Lower lobe of right lung (tissue), 2 donors: ENCODE results near the gene SCO1. TPM values are rescaled to one million over a fixed set of nuclear protein-coding genes. Genes with fewer than 3 reads are reported as not detected.

Experiments
- ATAC-seq, 2 donors: fragments of 200-7000 bp; cut with Tn5 transposase; one replicate each; pipeline ENCODE4 v1.9.1; 2020 to 2022; ENCODE audit warnings: mild to moderate bottlenecking in 2 of 2, moderate library complexity in 2 of 2
- DNase-seq: peaks from one replicate; pipeline ENCODE4 v3.0.0-alpha.2; 2020
- H3K27ac ChIP-seq: fragments of 200-600 bp; one replicate; pipeline ENCODE4 v1.8.0; 2022
- H3K27me3 ChIP-seq: fragments of 200-600 bp; one replicate; pipeline ENCODE4 v1.8.0; 2022; ENCODE audit warnings: low read depth
- H3K36me3 ChIP-seq: fragments of 200-600 bp; one replicate; pipeline ENCODE4 v1.8.0; 2022; ENCODE audit warnings: mild to moderate bottlenecking
- H3K4me1 ChIP-seq: fragments of 200-600 bp; one replicate; pipeline ENCODE4 v1.8.0; 2022
- H3K4me3 ChIP-seq: fragments of 200-600 bp; one replicate; pipeline ENCODE4 v1.8.0; 2022; ENCODE audit warnings: mild to moderate bottlenecking
- H3K9me3 ChIP-seq: fragments of 200-600 bp; one replicate; pipeline ENCODE4 v1.8.0; 2022
- CTCF ChIP-seq: fragments of 200-600 bp; IDR thresholded peaks from one replicate; pipeline ENCODE4 v1.8.0; 2022; ENCODE audit warnings: antibody characterized with exemption, mild to moderate bottlenecking
- intact Hi-C: fragments of 100-400 bp; cut with DNase I; formaldehyde crosslinking; loops from one replicate; pipeline ENCODE4 v1.11.0; 2022
- long read RNA-seq: library from polyadenylated mRNA; unstranded; transcript quantifications from one replicate; pipeline ENCODE4 v2.0.0, GENCODE V29; 2021
- total RNA-seq: library from RNA; stranded (reverse); fragmentation: NEBNext Ultra II Directional; extraction: Animal tissue kit (Norgen Biotek cat#: 25700); gene quantifications from one replicate; pipeline ENCODE4 v1.2.1, GENCODE V29; 2021
- donor health status: DM: no; HTN: yes; CAD: no; lungs with severe emphysema.

SCO1 gene
- total RNA-seq = 23.9 TPM
- long read RNA-seq, full-length matches to known transcripts = 26 of 33 reads
- long read RNA-seq, partial matches to known transcripts = 1 of 33 reads
- long read RNA-seq, other reads (novel, unspliced or antisense) = 6 of 33 reads

GRCh38 chr17:10697092-10698081 is at the start of gene SCO1, which contains the start of gene ADPRM:
TSS of gene SCO1 (minus strand) at chr17:10697533. CDS start at chr17:10697507, 26 bp downstream.
TSS of gene ADPRM (plus strand) at chr17:10697594. CDS start at chr17:10704927, 7,333 bp downstream.
- TF ChIP-seq CTCF = peak; percentile 60
- intact Hi-C loops = no loop called here
- Histone ChIP-seq H3K27ac (peak within 1 kb of the TSS; percentile 96), H3K27me3 (no peaks in the 10 kb centered on the region), H3K4me3 (peak within 1 kb of the TSS; percentile 99), H3K36me3 (peaks cover 31% of the 10 kb centered on the region), H3K4me1 (peaks cover 34% of the 10 kb centered on the region), H3K9me3 (no peaks in the 10 kb centered on the region)
- DNase-seq (peak; percentile 97), ATAC-seq (peak; percentile 99)

GRCh38 chr17:10745231-10745630 is 47.9 kb upstream of the SCO1 start:
- ATAC-seq = no peak
- intact Hi-C loops = no loop called here
- Histone ChIP-seq H3K36me3 (no peaks in the 10 kb centered on the region), H3K27me3 (no peaks in the 10 kb centered on the region), H3K9me3 (no peaks in the 10 kb centered on the region), H3K4me1 (no peaks in the 10 kb centered on the region), H3K27ac (no peak overlapping the region), H3K4me3 (no peak overlapping the region)
- DNase-seq = no peak
- TF ChIP-seq CTCF = no peak

GRCh38 chr17:10744501-10745000 is 47.2 kb upstream of the SCO1 start:
- no peak overlapping the region for H3K4me3 ChIP-seq
- no peak overlapping the region for H3K27ac ChIP-seq
- H3K36me3 ChIP-seq = no peaks in the 10 kb centered on the region
- H3K27me3 ChIP-seq = no peaks in the 10 kb centered on the region
- DNase-seq (no peak), ATAC-seq (no peak)
- TF ChIP-seq CTCF = no peak
- H3K9me3 ChIP-seq = no peaks in the 10 kb centered on the region
- intact Hi-C loops = no loop called here
- H3K4me1 ChIP-seq = no peaks in the 10 kb centered on the region

- H3K4me1 ChIP-seq = peaks cover under 1% of the 10 kb centered on the region
- no peak for TF ChIP-seq CTCF
- H3K9me3 ChIP-seq = no peaks in the 10 kb centered on the region
- intact Hi-C loops = no loop called here
- ATAC-seq = no peak
- no peak overlapping the region for H3K4me3 ChIP-seq
- no peak overlapping the region for H3K27ac ChIP-seq
- no peaks in the 10 kb centered on the region for H3K27me3 ChIP-seq
- no peaks in the 10 kb centered on the region for H3K36me3 ChIP-seq
- no peak for DNase-seq
Measured at GRCh38 chr17:10743316-10744009, 46.1 kb upstream of the SCO1 start.

GRCh38 chr17:10742431-10742830 is 45.1 kb upstream of the SCO1 start:
- Histone ChIP-seq H3K4me1 (peaks cover 11% of the 10 kb centered on the region), H3K27ac (no peak overlapping the region), H3K36me3 (no peaks in the 10 kb centered on the region), H3K4me3 (no peak overlapping the region), H3K27me3 (no peaks in the 10 kb centered on the region), H3K9me3 (no peaks in the 10 kb centered on the region)
- TF ChIP-seq CTCF = no peak
- no peak for ATAC-seq
- intact Hi-C loops = no loop called here
- DNase-seq = no peak
